LNCAP (cell line): ENCODE measurements around the gene DSP.

ENCODE experiments used
- CTCF ChIP-seq: fragments of 450-650 bp; IDR thresholded peaks from 2 replicates; pipeline ENCODE4 v1.5.1; 2017; ENCODE audit warnings: mild to moderate bottlenecking

The DSP gene

GRCh38 chr6:7541175-7542064 lies at the start of gene DSP:
DSP (plus strand) TSS chr6:7541671; CDS start chr6:7541916, 245 bp downstream.
- no peak for TF ChIP-seq CTCF

- TF ChIP-seq CTCF: no peak
Observed at GRCh38 chr6:7493866-7494265, 47.6 kb upstream of the DSP start.

- no peak for TF ChIP-seq CTCF
Observed at GRCh38 chr6:7494638-7495037, 46.8 kb upstream of the DSP start.

GRCh38 chr6:7496266-7496875 lies 45.1 kb upstream of the DSP start:
- no peak for TF ChIP-seq CTCF

GRCh38 chr6:7500752-7501282 lies 40.7 kb upstream of the DSP start:
- TF ChIP-seq CTCF: no peak

- no peak for TF ChIP-seq CTCF
Observed at GRCh38 chr6:7502743-7503142, 38.7 kb upstream of the DSP start.

- TF ChIP-seq CTCF: no peak
Observed at GRCh38 chr6:7504041-7504440, 37.4 kb upstream of the DSP start.
